OCI-LY1 (cell line): ENCODE results near the gene VCPKMT.

ENCODE experiments used
- EZH2 ChIP-seq: fragments of 200-600 bp; sonication (generic), shearing (Covaris generic); IDR thresholded peaks from 2 replicates; pipeline ENCODE4 v1.8.0; 2017; ENCODE audit warnings: borderline replicate concordance, mixed run types, mild to moderate bottlenecking, antibody characterized with exemption, low read length, moderate library complexity, mixed read lengths
- TF ChIP-seq, protein P1 (sequence below): fragments of 200-600 bp; sonication (generic), shearing (Covaris generic); IDR thresholded peaks from 2 replicates; pipeline ENCODE4 v1.5.1; 2017; ENCODE audit warnings: mild to moderate bottlenecking, antibody characterized with exemption, low read length, moderate library complexity, mixed read lengths

DNA sequence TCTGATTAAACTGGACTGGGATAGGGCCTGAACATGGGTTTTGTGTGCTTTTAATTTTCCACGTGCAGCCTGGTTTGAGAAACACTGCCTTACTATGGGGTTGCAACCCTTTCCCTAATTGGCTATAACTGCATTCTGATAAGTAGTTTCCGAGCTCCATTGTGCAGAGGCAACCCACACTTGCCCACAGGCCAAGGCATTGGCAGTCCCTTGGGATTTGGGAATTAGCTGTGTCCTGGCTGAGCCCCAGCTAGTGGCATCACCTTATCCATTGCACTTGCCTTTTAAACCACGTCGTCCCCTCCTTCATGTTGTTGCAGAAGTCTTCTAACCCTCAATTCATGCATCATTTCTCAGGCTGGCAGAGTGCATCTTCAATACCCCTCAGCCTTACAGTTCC lies 10.2 kb downstream of the VCPKMT start:
- TF ChIP-seq, protein P1, sequence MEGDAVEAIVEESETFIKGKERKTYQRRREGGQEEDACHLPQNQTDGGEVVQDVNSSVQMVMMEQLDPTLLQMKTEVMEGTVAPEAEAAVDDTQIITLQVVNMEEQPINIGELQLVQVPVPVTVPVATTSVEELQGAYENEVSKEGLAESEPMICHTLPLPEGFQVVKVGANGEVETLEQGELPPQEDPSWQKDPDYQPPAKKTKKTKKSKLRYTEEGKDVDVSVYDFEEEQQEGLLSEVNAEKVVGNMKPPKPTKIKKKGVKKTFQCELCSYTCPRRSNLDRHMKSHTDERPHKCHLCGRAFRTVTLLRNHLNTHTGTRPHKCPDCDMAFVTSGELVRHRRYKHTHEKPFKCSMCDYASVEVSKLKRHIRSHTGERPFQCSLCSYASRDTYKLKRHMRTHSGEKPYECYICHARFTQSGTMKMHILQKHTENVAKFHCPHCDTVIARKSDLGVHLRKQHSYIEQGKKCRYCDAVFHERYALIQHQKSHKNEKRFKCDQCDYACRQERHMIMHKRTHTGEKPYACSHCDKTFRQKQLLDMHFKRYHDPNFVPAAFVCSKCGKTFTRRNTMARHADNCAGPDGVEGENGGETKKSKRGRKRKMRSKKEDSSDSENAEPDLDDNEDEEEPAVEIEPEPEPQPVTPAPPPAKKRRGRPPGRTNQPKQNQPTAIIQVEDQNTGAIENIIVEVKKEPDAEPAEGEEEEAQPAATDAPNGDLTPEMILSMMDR, result no peak
- TF ChIP-seq EZH2, result no peak
